ENCODE data around the gene COMMD6.

The COMMD6 gene

GRCh38 chr13:75485286-75486062 is 52.2 kb downstream of the COMMD6 start:
- no peak for DNase-seq (ENCODE audit: low read depth in 2 of 3, low spot score in 2 of 3)

GRCh38 chr13:75482820-75483079 is 54.9 kb downstream of the COMMD6 start:
- no peak for DNase-seq (ENCODE audit: low read depth in 2 of 3, low spot score in 2 of 3)

GRCh38 chr13:75482070-75482819 is 55.4 kb downstream of the COMMD6 start, which contains the start of gene TBC1D4:
TSS of gene TBC1D4 (minus strand) at chr13:75482169. CDS start at chr13:75481767, 402 bp downstream.
- DNase-seq (ENCODE audit: low read depth in 2 of 3, low spot score in 2 of 3) = peak; percentile 26 to 44 (median 38)

- peak; percentile 4 to 44 (median 13) for DNase-seq (ENCODE audit: low read depth in 2 of 3, low spot score in 2 of 3)
These were observed 56.2 kb downstream of the COMMD6 start for GRCh38 chr13:75481176-75482069.

GRCh38 chr13:75480671-75481175 is 56.9 kb downstream of the COMMD6 start:
- DNase-seq (ENCODE audit: low read depth in 2 of 3, low spot score in 2 of 3) = peak in 1 of 3 experiments; percentile 7

GRCh38 chr13:75479102-75479740 is 58.4 kb downstream of the COMMD6 start:
- DNase-seq (ENCODE audit: low read depth in 2 of 3, low spot score in 2 of 3) = no peak

GRCh38 chr13:75478659-75479058 is 59.0 kb downstream of the COMMD6 start:
- DNase-seq (ENCODE audit: low read depth in 2 of 3, low spot score in 2 of 3) = no peak

Data from activated CD8-positive, alpha-beta memory T cell treated with anti-CD3 and anti-CD28 coated beads for 48 hours (primary cell).